ENCODE measurements around the gene NIT1. TPM values are rescaled to one million over a fixed set of nuclear protein-coding genes. Genes with fewer than 3 reads are reported as not detected.
"Not testable (repeated sequence)": the region's sequence is repeated elsewhere in the genome, so short reads cannot be mapped to it uniquely, and the experiment has no call there.

NIT1 gene
- total RNA-seq, 1 donor from 2014 or later = 16.2 TPM

- peaks cover 0 to 4% (median 0%) of the 10 kb centered on the region in 3 donors for H3K4me1 ChIP-seq (ENCODE audit: control insufficient read depth in 3 of 3, insufficient read depth in 3 of 3, low read length in 3 of 3)
- no peak overlapping the region for H3K4me3 ChIP-seq (ENCODE audit: low read length in 3 of 3)
- no peak overlapping the region for H3K9ac ChIP-seq (ENCODE audit: low read depth in 1 of 3, low read length in 3 of 3)
- H3K27ac ChIP-seq (ENCODE audit: low read depth, low read length) = no peak overlapping the region
- no peaks in the 10 kb centered on the region for H3K9me3 ChIP-seq (ENCODE audit: control insufficient read depth in 3 of 3, low read length in 3 of 3)
- peaks cover 7 to 9% (median 9%) of the 10 kb centered on the region in 3 donors for H3K36me3 ChIP-seq (ENCODE audit: control insufficient read depth in 3 of 3, insufficient read depth in 3 of 3, low read length in 3 of 3)
- no peaks in the 10 kb centered on the region for H3K27me3 ChIP-seq (ENCODE audit: control insufficient read depth in 3 of 3, insufficient read depth in 3 of 3, low read length in 3 of 3)
Observed at GRCh38 chr1:161106431-161106830, 11.5 kb upstream of the NIT1 start.

- Histone ChIP-seq H3K27ac (ENCODE audit: low read depth, low read length) (no peak overlapping the region), H3K9me3 (ENCODE audit: control insufficient read depth in 3 of 3, low read length in 3 of 3) (no peaks in the 10 kb centered on the region), H3K4me3 (ENCODE audit: low read length in 3 of 3) (no peak overlapping the region), H3K36me3 (ENCODE audit: control insufficient read depth in 3 of 3, insufficient read depth in 3 of 3, low read length in 3 of 3) (no peaks in the 10 kb centered on the region), H3K9ac (ENCODE audit: low read depth in 1 of 3, low read length in 3 of 3) (no peak overlapping the region), H3K4me1 (ENCODE audit: control insufficient read depth in 3 of 3, insufficient read depth in 3 of 3, low read length in 3 of 3) (peaks cover 15 to 30% (median 15%) of the 10 kb centered on the region in 3 donors), H3K27me3 (ENCODE audit: control insufficient read depth in 3 of 3, insufficient read depth in 3 of 3, low read length in 3 of 3) (no peaks in the 10 kb centered on the region)
Observed at GRCh38 chr1:161111117-161111516, 6.8 kb upstream of the NIT1 start.

GRCh38 chr1:161111527-161111926 is 6.4 kb upstream of the NIT1 start:
- Histone ChIP-seq H3K4me3 (ENCODE audit: low read length in 3 of 3) (no peak overlapping the region), H3K27me3 (ENCODE audit: control insufficient read depth in 3 of 3, insufficient read depth in 3 of 3, low read length in 3 of 3) (no peaks in the 10 kb centered on the region), H3K9me3 (ENCODE audit: control insufficient read depth in 3 of 3, low read length in 3 of 3) (no peaks in the 10 kb centered on the region), H3K27ac (ENCODE audit: low read depth, low read length) (no peak overlapping the region), H3K9ac (ENCODE audit: low read depth in 1 of 3, low read length in 3 of 3) (no peak overlapping the region), H3K36me3 (ENCODE audit: control insufficient read depth in 3 of 3, insufficient read depth in 3 of 3, low read length in 3 of 3) (no peaks in the 10 kb centered on the region), H3K4me1 (ENCODE audit: control insufficient read depth in 3 of 3, insufficient read depth in 3 of 3, low read length in 3 of 3) (peaks cover 17 to 34% (median 18%) of the 10 kb centered on the region in 3 donors)

GRCh38 chr1:161113915-161114314 is 4.0 kb upstream of the NIT1 start:
- no peak overlapping the region for H3K27ac ChIP-seq (ENCODE audit: low read depth, low read length)
- H3K4me1 ChIP-seq (ENCODE audit: control insufficient read depth in 3 of 3, insufficient read depth in 3 of 3, low read length in 3 of 3) = peaks cover 32 to 48% (median 34%) of the 10 kb centered on the region in 3 donors
- H3K27me3 ChIP-seq (ENCODE audit: control insufficient read depth in 3 of 3, insufficient read depth in 3 of 3, low read length in 3 of 3) = no peaks in the 10 kb centered on the region
- no peak overlapping the region for H3K4me3 ChIP-seq (ENCODE audit: low read length in 3 of 3)
- H3K9ac ChIP-seq (ENCODE audit: low read depth in 1 of 3, low read length in 3 of 3) = no peak overlapping the region
- H3K36me3 ChIP-seq (ENCODE audit: control insufficient read depth in 3 of 3, insufficient read depth in 3 of 3, low read length in 3 of 3) = no peaks in the 10 kb centered on the region
- H3K9me3 ChIP-seq (ENCODE audit: control insufficient read depth in 3 of 3, low read length in 3 of 3) = no peaks in the 10 kb centered on the region

- no peak overlapping the region for H3K9ac ChIP-seq (ENCODE audit: low read depth in 1 of 3, low read length in 3 of 3)
- H3K4me3 ChIP-seq (ENCODE audit: low read length in 3 of 3) = no peak overlapping the region
- H3K36me3 ChIP-seq (ENCODE audit: control insufficient read depth in 3 of 3, insufficient read depth in 3 of 3, low read length in 3 of 3) = no peaks in the 10 kb centered on the region
- no peaks in the 10 kb centered on the region for H3K27me3 ChIP-seq (ENCODE audit: control insufficient read depth in 3 of 3, insufficient read depth in 3 of 3, low read length in 3 of 3)
- no peak overlapping the region for H3K27ac ChIP-seq (ENCODE audit: low read depth, low read length)
- peaks cover 38 to 55% (median 40%) of the 10 kb centered on the region in 3 donors for H3K4me1 ChIP-seq (ENCODE audit: control insufficient read depth in 3 of 3, insufficient read depth in 3 of 3, low read length in 3 of 3)
- no peaks in the 10 kb centered on the region for H3K9me3 ChIP-seq (ENCODE audit: control insufficient read depth in 3 of 3, low read length in 3 of 3)
Observed at GRCh38 chr1:161114556-161114955, 3.3 kb upstream of the NIT1 start.

GRCh38 chr1:161115132-161115711 is 2.7 kb upstream of the NIT1 start:
- Histone ChIP-seq H3K9me3 (ENCODE audit: control insufficient read depth in 3 of 3, low read length in 3 of 3) (no peaks in the 10 kb centered on the region), H3K4me1 (ENCODE audit: control insufficient read depth in 3 of 3, insufficient read depth in 3 of 3, low read length in 3 of 3) (peaks cover 45 to 61% (median 46%) of the 10 kb centered on the region in 3 donors), H3K27me3 (ENCODE audit: control insufficient read depth in 3 of 3, insufficient read depth in 3 of 3, low read length in 3 of 3) (no peaks in the 10 kb centered on the region), H3K36me3 (ENCODE audit: control insufficient read depth in 3 of 3, insufficient read depth in 3 of 3, low read length in 3 of 3) (peaks cover under 1 to 5% (median 5%) of the 10 kb centered on the region in 3 donors), H3K9ac (ENCODE audit: low read depth in 1 of 3, low read length in 3 of 3) (no peak overlapping the region), H3K4me3 (ENCODE audit: low read length in 3 of 3) (no peak overlapping the region), H3K27ac (ENCODE audit: low read depth, low read length) (no peak overlapping the region)

- not testable (repeated sequence) for H3K27ac ChIP-seq (ENCODE audit: low read depth, low read length); H3K27me3 ChIP-seq (ENCODE audit: control insufficient read depth in 3 of 3, insufficient read depth in 3 of 3, low read length in 3 of 3); H3K9ac ChIP-seq (ENCODE audit: low read depth in 1 of 3, low read length in 3 of 3); H3K4me3 ChIP-seq (ENCODE audit: low read length in 3 of 3); H3K9me3 ChIP-seq (ENCODE audit: control insufficient read depth in 3 of 3, low read length in 3 of 3)
- Histone ChIP-seq H3K36me3 (ENCODE audit: control insufficient read depth in 3 of 3, insufficient read depth in 3 of 3, low read length in 3 of 3) (peaks cover 8 to 12% (median 12%) of the 10 kb centered on the region in 3 donors), H3K4me1 (ENCODE audit: control insufficient read depth in 3 of 3, insufficient read depth in 3 of 3, low read length in 3 of 3) (peaks cover 46 to 67% (median 48%) of the 10 kb centered on the region in 3 donors)
Observed at GRCh38 chr1:161115961-161116360, 1.9 kb upstream of the NIT1 start.

GRCh38 chr1:161119092-161119903 is 1.4 kb downstream of the NIT1 start:
- peaks cover 40 to 43% (median 43%) of the 10 kb centered on the region in 3 donors for H3K36me3 ChIP-seq (ENCODE audit: control insufficient read depth in 3 of 3, insufficient read depth in 3 of 3, low read length in 3 of 3)
- H3K9ac ChIP-seq (ENCODE audit: low read depth in 1 of 3, low read length in 3 of 3) = peak overlapping the region; percentile 99 to 100 (median 99)
- peak overlapping the region; percentile 96 for H3K27ac ChIP-seq (ENCODE audit: low read depth, low read length)
- peaks cover 43 to 54% (median 45%) of the 10 kb centered on the region in 3 donors for H3K4me1 ChIP-seq (ENCODE audit: control insufficient read depth in 3 of 3, insufficient read depth in 3 of 3, low read length in 3 of 3)
- H3K9me3 ChIP-seq (ENCODE audit: control insufficient read depth in 3 of 3, low read length in 3 of 3) = no peaks in the 10 kb centered on the region
- H3K27me3 ChIP-seq (ENCODE audit: control insufficient read depth in 3 of 3, insufficient read depth in 3 of 3, low read length in 3 of 3) = no peaks in the 10 kb centered on the region
- peak overlapping the region; percentile 100 for H3K4me3 ChIP-seq (ENCODE audit: low read length in 3 of 3)

GRCh38 chr1:161121042-161121650 is 3.2 kb downstream of the NIT1 start:
- peak overlapping the region; percentile 9 for H3K27ac ChIP-seq (ENCODE audit: low read depth, low read length)
- no peaks in the 10 kb centered on the region for H3K27me3 ChIP-seq (ENCODE audit: control insufficient read depth in 3 of 3, insufficient read depth in 3 of 3, low read length in 3 of 3)
- no peak overlapping the region for H3K4me3 ChIP-seq (ENCODE audit: low read length in 3 of 3)
- peaks cover 30 to 36% (median 34%) of the 10 kb centered on the region in 3 donors for H3K4me1 ChIP-seq (ENCODE audit: control insufficient read depth in 3 of 3, insufficient read depth in 3 of 3, low read length in 3 of 3)
- no peak overlapping the region for H3K9ac ChIP-seq (ENCODE audit: low read depth in 1 of 3, low read length in 3 of 3)
- H3K36me3 ChIP-seq (ENCODE audit: control insufficient read depth in 3 of 3, insufficient read depth in 3 of 3, low read length in 3 of 3) = peaks cover 42 to 53% (median 52%) of the 10 kb centered on the region in 3 donors
- H3K9me3 ChIP-seq (ENCODE audit: control insufficient read depth in 3 of 3, low read length in 3 of 3) = no peaks in the 10 kb centered on the region

GRCh38 chr1:161121834-161122233 is 3.9 kb downstream of the NIT1 start:
- Histone ChIP-seq H3K27me3 (ENCODE audit: control insufficient read depth in 3 of 3, insufficient read depth in 3 of 3, low read length in 3 of 3) (no peaks in the 10 kb centered on the region), H3K9me3 (ENCODE audit: control insufficient read depth in 3 of 3, low read length in 3 of 3) (no peaks in the 10 kb centered on the region), H3K36me3 (ENCODE audit: control insufficient read depth in 3 of 3, insufficient read depth in 3 of 3, low read length in 3 of 3) (peaks cover 42 to 57% (median 52%) of the 10 kb centered on the region in 3 donors), H3K4me1 (ENCODE audit: control insufficient read depth in 3 of 3, insufficient read depth in 3 of 3, low read length in 3 of 3) (peaks cover 25 to 30% (median 29%) of the 10 kb centered on the region in 3 donors), H3K9ac (ENCODE audit: low read depth in 1 of 3, low read length in 3 of 3) (no peak overlapping the region), H3K27ac (ENCODE audit: low read depth, low read length) (no peak overlapping the region), H3K4me3 (ENCODE audit: low read length in 3 of 3) (no peak overlapping the region)
